Mesenchymal stem cell (in vitro differentiated cells and primary cell): ENCODE data around the gene PKD1L1.
"Not testable (repeated sequence)": the region's sequence is repeated elsewhere in the genome, so short reads cannot be mapped to it uniquely, and the experiment has no call there.

Experiments
- DNase-seq: peaks from one replicate; pipeline ENCODE4 v3.0.0-alpha.2; 2013
- H2AFZ ChIP-seq: one replicate; pipeline ENCODE4 v1.6.1; 2013; ENCODE audit warnings: low read depth, mild to moderate bottlenecking, control low read depth, inconsistent platforms, low read length, moderate library complexity
- H2AK5ac ChIP-seq: 2 replicates; pipeline ENCODE4 v1.6.1; 2013; ENCODE audit warnings: low read length, moderate library complexity, mild to moderate bottlenecking, inconsistent platforms; ENCODE audit not compliant: severe bottlenecking
- H2BK120ac ChIP-seq: one replicate; pipeline ENCODE4 v1.6.1; 2013; ENCODE audit warnings: low read depth, mild to moderate bottlenecking, inconsistent platforms, low read length, moderate library complexity
- H2BK12ac ChIP-seq, 2 experiments: one replicate each; pipeline ENCODE4 v1.6.1; 2013; ENCODE audit warnings: inconsistent platforms in 2 of 2, low read length in 2 of 2, mild to moderate bottlenecking in 2 of 2, moderate library complexity in 2 of 2, control low read depth in 1 of 2
- H2BK15ac ChIP-seq: one replicate; pipeline ENCODE4 v1.6.1; 2013; ENCODE audit warnings: mild to moderate bottlenecking, low read depth, inconsistent platforms; ENCODE audit not compliant: poor library complexity, severe bottlenecking
- H2BK5ac ChIP-seq: 2 replicates; pipeline ENCODE4 v1.6.1; 2013; ENCODE audit warnings: low read depth, mild to moderate bottlenecking, low read length, control low read depth, inconsistent platforms; ENCODE audit not compliant: poor library complexity, severe bottlenecking
- H3K14ac ChIP-seq, 2 experiments: one replicate each; pipeline ENCODE4 v1.6.1; 2013; ENCODE audit warnings: inconsistent platforms in 2 of 2, low read length in 2 of 2, control low read depth in 1 of 2, mild to moderate bottlenecking in 1 of 2, moderate library complexity in 1 of 2
- H3K18ac ChIP-seq, 2 experiments: one replicate each; pipeline ENCODE4 v1.6.1; 2013; ENCODE audit warnings: inconsistent platforms in 2 of 2, low read length in 2 of 2, control low read depth in 1 of 2, low read depth in 1 of 2, mild to moderate bottlenecking in 1 of 2
- H3K23ac ChIP-seq, 2 experiments: one replicate each; pipeline ENCODE4 v1.6.1; 2013; ENCODE audit warnings: inconsistent platforms in 2 of 2, low read length in 2 of 2, mild to moderate bottlenecking in 2 of 2, moderate library complexity in 2 of 2, control low read depth in 1 of 2
- H3K27ac ChIP-seq: 2 replicates; pipeline ENCODE4 v1.5.1; 2013; ENCODE audit warnings: mild to moderate bottlenecking, moderate library complexity, low read length, control low read depth, inconsistent platforms; ENCODE audit not compliant: poor library complexity, severe bottlenecking
- H3K27me3 ChIP-seq, 2 experiments: 2 replicates each; pipeline versions ENCODE4 v1.6.1 to v1.7.0; 2013; ENCODE audit warnings: low read length in 2 of 2, mild to moderate bottlenecking in 2 of 2, moderate library complexity in 2 of 2, control low read depth in 1 of 2, inconsistent platforms in 1 of 2; ENCODE audit not compliant: control insufficient read depth in 1 of 2, insufficient read depth in 1 of 2
- H3K36me3 ChIP-seq, 2 experiments: 2 replicates each; pipeline versions ENCODE4 v1.6.1 to v1.7.0; 2013; ENCODE audit warnings: low read length in 2 of 2, control low read depth in 1 of 2, inconsistent platforms in 1 of 2, low read depth in 1 of 2, mild to moderate bottlenecking in 1 of 2; ENCODE audit not compliant: insufficient read depth in 2 of 2, control insufficient read depth in 1 of 2
- H3K4ac ChIP-seq, 2 experiments: one replicate each; pipeline ENCODE4 v1.6.1; 2013; ENCODE audit warnings: inconsistent platforms in 2 of 2, low read length in 2 of 2, mild to moderate bottlenecking in 2 of 2, moderate library complexity in 2 of 2, control low read depth in 1 of 2, low read depth in 1 of 2
- H3K4me1 ChIP-seq: 2 replicates; pipeline ENCODE4 v1.6.1; 2013; ENCODE audit warnings: low read depth, low read length, control low read depth; ENCODE audit not compliant: control insufficient read depth, insufficient read depth
- H3K4me2 ChIP-seq: 2 replicates; pipeline ENCODE4 v1.6.1; 2013; ENCODE audit warnings: low read length, mild to moderate bottlenecking, inconsistent platforms; ENCODE audit not compliant: poor library complexity, severe bottlenecking
- H3K4me3 ChIP-seq, 2 experiments: 2 replicates each; pipeline versions ENCODE4 v1.5.1 to v1.7.0; 2013; ENCODE audit warnings: low read length in 2 of 2, mild to moderate bottlenecking in 2 of 2, control low read depth in 1 of 2, low read depth in 1 of 2; ENCODE audit not compliant: insufficient read depth in 1 of 2
- H3K79me1 ChIP-seq: replicated peaks from 2 replicates; pipeline ENCODE4 v1.6.1; 2013; ENCODE audit warnings: mild to moderate bottlenecking, control low read depth, low read length, inconsistent platforms; ENCODE audit not compliant: poor library complexity, severe bottlenecking
- H3K9ac ChIP-seq: 2 replicates; pipeline ENCODE4 v1.7.0; 2013; ENCODE audit warnings: mild to moderate bottlenecking, low read length, moderate library complexity
- H3K9me3 ChIP-seq: 2 replicates; pipeline ENCODE4 v1.7.0; 2013; ENCODE audit warnings: mild to moderate bottlenecking, low read length; ENCODE audit not compliant: control insufficient read depth
- H4K8ac ChIP-seq: one replicate; pipeline ENCODE4 v1.6.1; 2013; ENCODE audit warnings: inconsistent platforms, mild to moderate bottlenecking, low read length, moderate library complexity
- H4K91ac ChIP-seq: one replicate; pipeline ENCODE4 v1.6.1; 2013; ENCODE audit warnings: mild to moderate bottlenecking, low read length, inconsistent platforms
- WGBS: methylation state at CpG from one replicate; pipeline ENCODE4 v1.1.7; 2013; ENCODE audit warnings: mixed read lengths; 5-methylcytosine and 5-hydroxymethylcytosine counted together

Gene PKD1L1

GRCh38 chr7:47795631-47796030 is 152.6 kb downstream of the PKD1L1 start:
- Histone ChIP-seq H3K27me3 (no peaks in the 10 kb centered on the region), H4K8ac (no peak overlapping the region), H3K18ac (peak overlapping the region in 1 of 2 experiments; percentile 18), H2AK5ac (no peak overlapping the region), H2BK5ac (no peak overlapping the region), H3K79me1 (no peaks in the 10 kb centered on the region), H3K14ac (no peak overlapping the region), H3K9ac (no peak overlapping the region), H2BK120ac (no peak overlapping the region), H3K4me1 (peaks cover 4% of the 10 kb centered on the region), H2BK12ac (peak overlapping the region in 1 of 2 experiments; percentile 38), H2AFZ (no peak overlapping the region), H2BK15ac (no peak overlapping the region), H4K91ac (no peak overlapping the region), H3K23ac (no peak overlapping the region), H3K36me3 (no peaks in the 10 kb centered on the region), H3K4ac (peak overlapping the region in 1 of 2 experiments; percentile 37), H3K9me3 (no peaks in the 10 kb centered on the region), H3K27ac (peak overlapping the region; percentile 67), H3K4me2 (no peak overlapping the region), H3K4me3 (no peak overlapping the region)
- DNase-seq = peak; percentile 85
- 31% methylated on average over 2 of the region's 2 CpGs for WGBS

GRCh38 chr7:47795126-47795525 is 153.1 kb downstream of the PKD1L1 start:
- Histone ChIP-seq H2BK12ac (peak overlapping the region in 1 of 2 experiments; percentile 15), H3K27ac (peak overlapping the region; percentile 67)
- H3K4ac ChIP-seq, H2BK5ac ChIP-seq, H4K8ac ChIP-seq, H3K23ac ChIP-seq, H3K4me2 ChIP-seq, H2BK15ac ChIP-seq, DNase-seq, H3K9me3 ChIP-seq, H3K9ac ChIP-seq, H2AFZ ChIP-seq, H3K27me3 ChIP-seq, H3K4me1 ChIP-seq, H2BK120ac ChIP-seq, H3K79me1 ChIP-seq, H3K14ac ChIP-seq, H3K36me3 ChIP-seq, H2AK5ac ChIP-seq, H3K18ac ChIP-seq, H3K4me3 ChIP-seq, H4K91ac ChIP-seq: not testable (repeated sequence)

GRCh38 chr7:47794016-47794415 is 154.2 kb downstream of the PKD1L1 start:
- Histone ChIP-seq H3K27me3 (no peaks in the 10 kb centered on the region), H3K9ac (no peak overlapping the region), H3K4me1 (peaks cover 2% of the 10 kb centered on the region), H3K79me1 (no peaks in the 10 kb centered on the region), H4K91ac (peak overlapping the region; percentile 52), H2AFZ (no peak overlapping the region), H3K4me3 (no peak overlapping the region), H2BK5ac (no peak overlapping the region), H3K4ac (peak overlapping the region in 1 of 2 experiments; percentile 47), H2BK120ac (peak overlapping the region; percentile 19), H2BK12ac (peak overlapping the region; percentile 40 to 95), H3K18ac (peak overlapping the region; percentile 3 to 70), H3K4me2 (no peak overlapping the region), H2AK5ac (peak overlapping the region; percentile 12), H3K23ac (no peak overlapping the region), H3K36me3 (no peaks in the 10 kb centered on the region), H3K27ac (no peak overlapping the region), H3K9me3 (no peaks in the 10 kb centered on the region), H2BK15ac (no peak overlapping the region), H4K8ac (peak overlapping the region; percentile 77), H3K14ac (no peak overlapping the region)
- 85% methylated on average over 4 of the region's 4 CpGs for WGBS
- DNase-seq = no peak

- not testable (repeated sequence) for H2AK5ac ChIP-seq, H2BK12ac ChIP-seq
- WGBS = 63% methylated on average over 5 of the region's 5 CpGs
Measured at GRCh38 chr7:47793186-47793585, 155.1 kb downstream of the PKD1L1 start.

More at GRCh38 chr7:47793186-47793585, 155.1 kb downstream of the PKD1L1 start:
- not testable (repeated sequence) for H2BK15ac ChIP-seq, H4K91ac ChIP-seq, H3K79me1 ChIP-seq, H2BK5ac ChIP-seq, H3K4ac ChIP-seq, H3K9ac ChIP-seq, H2BK120ac ChIP-seq, H3K27ac ChIP-seq, DNase-seq, H3K18ac ChIP-seq, H3K36me3 ChIP-seq, H3K4me1 ChIP-seq, H3K4me2 ChIP-seq, H2AFZ ChIP-seq, H3K27me3 ChIP-seq, H4K8ac ChIP-seq, H3K23ac ChIP-seq, H3K14ac ChIP-seq, H3K4me3 ChIP-seq, H3K9me3 ChIP-seq
